ENCODE data around the gene PAQR5. TPM values are rescaled to one million over a fixed set of nuclear protein-coding genes. Genes with fewer than 3 reads are reported as not detected.
"Not testable (repeated sequence)": the region's sequence is repeated elsewhere in the genome, so short reads cannot be mapped to it uniquely, and the experiment has no call there.

PAQR5 gene
- total and polyA plus RNA-seq, 2 donors (not counting 3 experiments of a cell fraction or from before 2014, with no cell fraction given), result 0.08 to 0.09 TPM

- dilution Hi-C loops (cut with MboI; ENCODE audit: extremely low pct_ligation_motif_present, low sequenced_read_pairs); H4K20me1 ChIP-seq (replicated peaks; ENCODE audit: control insufficient read depth, extremely low read depth, insufficient read depth, low read length); H2AFZ ChIP-seq (ENCODE audit: low read depth, low read length); H3K9ac ChIP-seq (replicated peaks; ENCODE audit: extremely low read depth, insufficient read depth, low read length); POLR2A ChIA-PET; H3K79me2 ChIP-seq (ENCODE audit: control insufficient read depth, insufficient read depth, low read length); DNase-seq (ENCODE audit: low read depth, low spot score); H3K4me2 ChIP-seq (ENCODE audit: insufficient read depth, low read length); H3K27me3 ChIP-seq (ENCODE audit: control insufficient read depth in 2 of 2, insufficient read depth in 2 of 2, low read length in 2 of 2); intact Hi-C loops (cut with micrococcal nuclease); H3K4me1 ChIP-seq (ENCODE audit: control insufficient read depth, extremely low read depth, insufficient read depth, low read length); H3K9me3 ChIP-seq (replicated peaks; ENCODE audit: control insufficient read depth, insufficient read depth, low read length); H3K36me3 ChIP-seq (ENCODE audit: control insufficient read depth in 2 of 2, extremely low read depth in 1 of 2, insufficient read depth in 2 of 2, low read length in 2 of 2); H3K27ac ChIP-seq (ENCODE audit: insufficient read depth, low read depth, low read length); H3K9me1 ChIP-seq (replicated peaks; ENCODE audit: control insufficient read depth, extremely low read depth, insufficient read depth, low read length); H3K4me3 ChIP-seq (replicated peaks in 1 of 3; ENCODE audit: insufficient read depth in 1 of 3, low read depth in 1 of 3, low read length in 3 of 3); BruUV-seq (replicated peaks); FAIRE-seq: not testable (repeated sequence)
- CTCF ChIA-PET, result interaction anchor here (2.2 kb wide), 1 partner anchor 12 kb away, joined by 13 read pairs; no protein-coding TSS in a partner anchor
These were observed 83.5 kb downstream of the PAQR5 start for GRCh38 chr15:69382176-69382575.

GRCh38 chr15:69384066-69384465, 85.4 kb downstream of the PAQR5 start:
- H3K27me3 ChIP-seq (ENCODE audit: control insufficient read depth in 2 of 2, insufficient read depth in 2 of 2, low read length in 2 of 2); H3K4me2 ChIP-seq (ENCODE audit: insufficient read depth, low read length); H3K79me2 ChIP-seq (ENCODE audit: control insufficient read depth, insufficient read depth, low read length); H3K36me3 ChIP-seq (ENCODE audit: control insufficient read depth in 2 of 2, extremely low read depth in 1 of 2, insufficient read depth in 2 of 2, low read length in 2 of 2); H3K9me1 ChIP-seq (replicated peaks; ENCODE audit: control insufficient read depth, extremely low read depth, insufficient read depth, low read length); intact Hi-C loops (cut with micrococcal nuclease); H4K20me1 ChIP-seq (replicated peaks; ENCODE audit: control insufficient read depth, extremely low read depth, insufficient read depth, low read length); H2AFZ ChIP-seq (ENCODE audit: low read depth, low read length); H3K27ac ChIP-seq (ENCODE audit: insufficient read depth, low read depth, low read length); BruUV-seq (replicated peaks); dilution Hi-C loops (cut with MboI; ENCODE audit: extremely low pct_ligation_motif_present, low sequenced_read_pairs); H3K4me1 ChIP-seq (ENCODE audit: control insufficient read depth, extremely low read depth, insufficient read depth, low read length); FAIRE-seq; DNase-seq (ENCODE audit: low read depth, low spot score); H3K9ac ChIP-seq (replicated peaks; ENCODE audit: extremely low read depth, insufficient read depth, low read length); POLR2A ChIA-PET; H3K9me3 ChIP-seq (replicated peaks; ENCODE audit: control insufficient read depth, insufficient read depth, low read length); H3K4me3 ChIP-seq (replicated peaks in 1 of 3; ENCODE audit: insufficient read depth in 1 of 3, low read depth in 1 of 3, low read length in 3 of 3): not testable (repeated sequence)
- CTCF ChIA-PET, result interaction anchor here (1.1 kb wide), 1 partner anchor 10 kb away, joined by 7 read pairs; no protein-coding TSS in a partner anchor

Data from endothelial cell of umbilical vein (primary cell).